HEK293 (cell line): ENCODE measurements around the gene CDO1.

Source experiments
- CTCF ChIA-PET: fragments of 350-600 bp; formaldehyde crosslinking; extraction: SDS; loops from one replicate; lab custom pipeline; 2021; ENCODE audit warnings: antibody characterized with exemption; lab: Yijun Ruan, JAX
- POLR2A ChIA-PET: fragments of 300-600 bp; formaldehyde crosslinking; extraction: SDS; loops from one replicate; lab custom pipeline; 2020; ENCODE audit warnings: antibody characterized with exemption, inconsistent platforms; lab: Yijun Ruan, JAX
- H3K27ac ChIP-seq: fragments of 200-500 bp; sonication (Bioruptor generic); 2 replicates; pipeline ENCODE4 v1.5.1; 2014; ENCODE audit warnings: low read depth, low read length, control low read depth, inconsistent platforms; ENCODE audit errors: extremely low read depth
- H3K36me3 ChIP-seq, 2 experiments: fragments of 200-500 bp in 1 of 2; sonication (Bioruptor generic) in 1 of 2; 1 replicate in 1 of 2; 2 replicates in 1 of 2; pipeline ENCODE4 v1.5.1; 2014 to 2017; ENCODE audit warnings: inconsistent platforms in 2 of 2, low read length in 2 of 2; ENCODE audit not compliant: control insufficient read depth in 2 of 2, insufficient read depth in 1 of 2
- H3K4me1 ChIP-seq: fragments of 200-500 bp; sonication (Bioruptor generic); 2 replicates; pipeline ENCODE4 v1.5.1; 2014; ENCODE audit warnings: mild to moderate bottlenecking, low read length, inconsistent platforms; ENCODE audit not compliant: control insufficient read depth, insufficient read depth
- H3K4me3 ChIP-seq: 2 replicates; pipeline ENCODE4 v1.5.1; 2011; ENCODE audit warnings: low read depth, mild to moderate bottlenecking, control low read depth, low read length, moderate library complexity
- H3K9me3 ChIP-seq: fragments of 200-500 bp; sonication (Bioruptor generic); 2 replicates; pipeline ENCODE4 v1.5.1; 2014; ENCODE audit warnings: low read depth, low read length, inconsistent platforms; ENCODE audit not compliant: control insufficient read depth, insufficient read depth
- HIC1 ChIP-seq: fragments of 450-650 bp; formaldehyde crosslinking; IDR thresholded peaks from 2 replicates; pipeline ENCODE4 v1.5.1; 2016; ENCODE audit warnings: missing biosample characterization, missing genetic modification characterization
- KLF17 ChIP-seq: fragments of 450-650 bp; formaldehyde crosslinking; IDR thresholded peaks from 2 replicates; pipeline ENCODE4 v1.5.1; 2016; ENCODE audit warnings: missing biosample characterization, missing genetic modification characterization
- KLF7 ChIP-seq: fragments of 450-650 bp; formaldehyde crosslinking; IDR thresholded peaks from 2 replicates; pipeline ENCODE4 v1.5.1; 2016; ENCODE audit warnings: missing biosample characterization, missing genetic modification characterization, borderline replicate concordance
- MEIS1 ChIP-seq: sonication (generic); formaldehyde crosslinking; IDR thresholded peaks from 2 replicates; pipeline ENCODE4 v1.8.1; 2022; ENCODE audit warnings: missing genetic modification reagents, mild to moderate bottlenecking, borderline replicate concordance
- OSR2 ChIP-seq: fragments of 450-650 bp; formaldehyde crosslinking; IDR thresholded peaks from 2 replicates; pipeline ENCODE4 v1.5.1; 2016; ENCODE audit warnings: missing biosample characterization, missing genetic modification characterization
- PRDM6 ChIP-seq: fragments of 450-650 bp; formaldehyde crosslinking; IDR thresholded peaks from 2 replicates; pipeline ENCODE4 v1.5.1; 2017; ENCODE audit warnings: missing biosample characterization, missing genetic modification characterization
- YY2 ChIP-seq: fragments of 450-650 bp; formaldehyde crosslinking; IDR thresholded peaks from 2 replicates; pipeline ENCODE4 v1.5.1; 2016; ENCODE audit warnings: missing biosample characterization, missing genetic modification characterization
- ZBTB44 ChIP-seq: fragments of 450-650 bp; IDR thresholded peaks from 2 replicates; pipeline ENCODE4 v1.5.1; 2018; ENCODE audit warnings: missing biosample characterization, mild to moderate bottlenecking, missing genetic modification characterization
- ZBTB49 ChIP-seq: fragments of 450-650 bp; formaldehyde crosslinking; IDR thresholded peaks from 2 replicates; pipeline ENCODE4 v1.5.1; 2016; ENCODE audit warnings: missing biosample characterization, missing genetic modification characterization, low read depth
- ZNF140 ChIP-seq: fragments of 450-650 bp; formaldehyde crosslinking; IDR thresholded peaks from 2 replicates; pipeline ENCODE4 v1.5.1; 2016; ENCODE audit warnings: missing biosample characterization, missing genetic modification characterization
- ZNF146 ChIP-seq: fragments of 450-650 bp; formaldehyde crosslinking; IDR thresholded peaks from 2 replicates; pipeline ENCODE4 v1.5.1; 2016; ENCODE audit warnings: missing biosample characterization, missing genetic modification characterization
- ZNF169 ChIP-seq: fragments of 450-650 bp; formaldehyde crosslinking; IDR thresholded peaks from 2 replicates; pipeline ENCODE4 v1.5.1; 2016; ENCODE audit warnings: missing biosample characterization, missing genetic modification characterization
- ZNF211 ChIP-seq: fragments of 450-650 bp; formaldehyde crosslinking; IDR thresholded peaks from 2 replicates; pipeline ENCODE4 v1.5.1; 2016; ENCODE audit warnings: low read depth, missing biosample characterization, missing genetic modification characterization
- ZNF221 ChIP-seq: fragments of 450-650 bp; formaldehyde crosslinking; IDR thresholded peaks from 2 replicates; pipeline ENCODE4 v1.5.1; 2017; ENCODE audit warnings: missing biosample characterization, missing genetic modification characterization, borderline replicate concordance
- ZNF24 ChIP-seq: fragments of 450-650 bp; formaldehyde crosslinking; IDR thresholded peaks from 2 replicates; pipeline ENCODE4 v1.5.1; 2016; ENCODE audit warnings: missing biosample characterization, missing genetic modification characterization
- ZNF292 ChIP-seq: fragments of 450-650 bp; formaldehyde crosslinking; IDR thresholded peaks from 2 replicates; pipeline ENCODE4 v1.5.1; 2016; ENCODE audit warnings: low read depth, missing biosample characterization, missing genetic modification characterization, borderline replicate concordance
- ZNF311 ChIP-seq: fragments of 450-650 bp; formaldehyde crosslinking; IDR thresholded peaks from 2 replicates; pipeline ENCODE4 v1.5.1; 2017; ENCODE audit warnings: missing biosample characterization, missing genetic modification characterization, borderline replicate concordance
- ZNF324 ChIP-seq: fragments of 450-650 bp; formaldehyde crosslinking; IDR thresholded peaks from 2 replicates; pipeline ENCODE4 v1.5.1; 2016; ENCODE audit warnings: missing biosample characterization, missing genetic modification characterization
- ZNF362 ChIP-seq: fragments of 450-650 bp; formaldehyde crosslinking; IDR thresholded peaks from 2 replicates; pipeline ENCODE4 v1.5.1; 2016; ENCODE audit warnings: missing biosample characterization, missing genetic modification characterization
- ZNF37A ChIP-seq: fragments of 450-650 bp; IDR thresholded peaks from 2 replicates; pipeline ENCODE4 v1.5.1; 2018; ENCODE audit warnings: missing biosample characterization, missing genetic modification characterization
- ZNF391 ChIP-seq: fragments of 450-650 bp; formaldehyde crosslinking; IDR thresholded peaks from 2 replicates; pipeline ENCODE4 v1.5.1; 2016; ENCODE audit warnings: low read depth, missing biosample characterization, missing genetic modification characterization, borderline replicate concordance
- ZNF404 ChIP-seq: fragments of 450-650 bp; formaldehyde crosslinking; IDR thresholded peaks from 2 replicates; pipeline ENCODE4 v1.5.1; 2017; ENCODE audit warnings: missing biosample characterization, missing genetic modification characterization
- ZNF629 ChIP-seq: fragments of 450-650 bp; formaldehyde crosslinking; IDR thresholded peaks from 2 replicates; pipeline ENCODE4 v1.5.1; 2017; ENCODE audit warnings: missing biosample characterization, missing genetic modification characterization
- ZNF791 ChIP-seq: fragments of 450-650 bp; formaldehyde crosslinking; IDR thresholded peaks from 2 replicates; pipeline ENCODE4 v1.5.1; 2016; ENCODE audit warnings: missing biosample characterization, missing genetic modification characterization

The CDO1 gene

GRCh38 chr5:115778417-115778816, 38.0 kb downstream of the CDO1 start (continued):
- TF ChIP-seq ZNF362 (tag by site-specific recombination) (no peak), MEIS1 (CRISPR knock-in tag) (no peak), ZNF791 (no peak)
- TF ChIP-seq, all 188 proteins: peak for 0

GRCh38 chr5:115776989-115777388, 39.5 kb downstream of the CDO1 start:
- H3K4me1 ChIP-seq = no peaks in the 10 kb centered on the region
- CTCF ChIA-PET = interaction anchor here (0.6 kb wide), 1 partner anchor 89 kb away, joined by 3 read pairs; no protein-coding TSS in a partner anchor
- H3K9me3 ChIP-seq = no peaks in the 10 kb centered on the region

GRCh38 chr5:115775999-115776398, 40.5 kb downstream of the CDO1 start:
- H3K27ac ChIP-seq = no peak overlapping the region
- H3K36me3 ChIP-seq = no peaks in the 10 kb centered on the region
- POLR2A ChIA-PET = no interaction called here
- H3K9me3 ChIP-seq = no peaks in the 10 kb centered on the region
- CTCF ChIA-PET = no interaction called here
- no peak overlapping the region for H3K4me3 ChIP-seq
- TF ChIP-seq ZNF292 (tag by site-specific recombination) (no peak), ZNF629 (tag by site-specific recombination) (no peak), HIC1 (tag by site-specific recombination) (no peak), ZNF140 (no peak), ZBTB49 (no peak), ZNF146 (tag by site-specific recombination) (no peak), OSR2 (tag by site-specific recombination) (no peak)
- no peaks in the 10 kb centered on the region for H3K4me1 ChIP-seq

More at GRCh38 chr5:115776989-115777388, 39.5 kb downstream of the CDO1 start:
- POLR2A ChIA-PET = no interaction called here
- H3K4me3 ChIP-seq = no peak overlapping the region
- H3K27ac ChIP-seq = no peak overlapping the region
- TF ChIP-seq ZNF324 (tag by site-specific recombination) (no peak), KLF7 (tag by site-specific recombination) (no peak), ZNF791 (no peak), ZNF37A (tag by site-specific recombination) (no peak), PRDM6 (tag by site-specific recombination) (no peak), ZNF169 (no peak), ZNF404 (tag by site-specific recombination) (no peak), ZNF211 (tag by site-specific recombination) (no peak), ZNF221 (tag by site-specific recombination) (no peak), ZNF311 (tag by site-specific recombination) (no peak), YY2 (tag by site-specific recombination) (no peak), ZBTB44 (tag by site-specific recombination) (no peak), ZNF391 (tag by site-specific recombination) (no peak), KLF17 (no peak), ZNF24 (tag by site-specific recombination) (no peak)
- TF ChIP-seq, all 188 proteins: peak for 0
- no peaks in the 10 kb centered on the region for H3K36me3 ChIP-seq
